OCI-LY7 (cell line): ENCODE measurements around the gene ARHGAP26. TPM values are rescaled to one million over a fixed set of nuclear protein-coding genes. Genes with fewer than 3 reads are reported as not detected.

Experiments
- BruUV-seq: library from RNA; stranded (reverse); fragments of 400-500 nt; replicated peaks from 2 replicates; lab custom pipeline; 2021; lab: Mats Ljungman, UMichigan
- CTCF ChIA-PET: fragments of 300-600 bp; sonication (Branson Sonifier 250); formaldehyde crosslinking; loops from one replicate; lab custom pipeline; 2022; ENCODE audit warnings: antibody characterized with exemption; ENCODE audit not compliant: unreplicated experiment; lab: Charles Lee
- POLR2A ChIA-PET: fragments of 300-600 bp; sonication (Branson Sonifier 250); formaldehyde crosslinking; loops from one replicate; lab custom pipeline; 2022; ENCODE audit warnings: antibody characterized with exemption; lab: Charles Lee
- DNase-seq: peaks from one replicate; pipeline ENCODE4 v3.0.0-alpha.2; 2015; ENCODE audit warnings: low spot score
- H2AFZ ChIP-seq: fragments of 200-600 bp; sonication (generic), shearing (Covaris generic); 2 replicates; pipeline ENCODE4 v1.6.1; 2014; ENCODE audit warnings: mild to moderate bottlenecking, antibody characterized with exemption, low read length, moderate library complexity
- H3K27ac ChIP-seq: fragments of 200-600 bp; sonication (generic); 2 replicates; pipeline ENCODE4 v1.5.1; 2014; ENCODE audit warnings: mixed run types, low read depth, mild to moderate bottlenecking, moderate library complexity, low read length, inconsistent platforms; ENCODE audit not compliant: poor library complexity, severe bottlenecking
- H3K36me3 ChIP-seq: fragments of 200-600 bp; sonication (generic); 2 replicates; pipeline ENCODE4 v1.6.1; 2014; ENCODE audit warnings: mild to moderate bottlenecking, antibody characterized with exemption, low read length, moderate library complexity, mixed read lengths; ENCODE audit not compliant: insufficient read depth
- H3K4me1 ChIP-seq: fragments of 200-600 bp; sonication (generic); 2 replicates; pipeline ENCODE4 v1.5.1; 2014; ENCODE audit warnings: mild to moderate bottlenecking, low read length; ENCODE audit not compliant: insufficient read depth, poor library complexity, severe bottlenecking
- H3K4me2 ChIP-seq: fragments of 200-600 bp; sonication (generic); 2 replicates; pipeline ENCODE4 v1.6.1; 2014; ENCODE audit warnings: mild to moderate bottlenecking, low read length
- H3K4me3 ChIP-seq: fragments of 200-600 bp; sonication (generic); 2 replicates; pipeline ENCODE4 v1.5.1; 2014; ENCODE audit warnings: mild to moderate bottlenecking, low read depth, low read length; ENCODE audit not compliant: poor library complexity, severe bottlenecking
- H3K79me2 ChIP-seq: fragments of 200-600 bp; sonication (generic); 2 replicates; pipeline ENCODE4 v1.6.1; 2016; ENCODE audit warnings: low read depth, mild to moderate bottlenecking, low read length, moderate library complexity, mixed read lengths; ENCODE audit not compliant: insufficient read depth
- H3K9me2 ChIP-seq: fragments of 200-600 bp; sonication (generic); 2 replicates; pipeline ENCODE4 v1.6.1; 2016; ENCODE audit warnings: mild to moderate bottlenecking, low read length, mixed read lengths; ENCODE audit not compliant: insufficient read depth
- H3K9me3 ChIP-seq: fragments of 200-600 bp; sonication (generic); 2 replicates; pipeline ENCODE4 v1.6.1; 2014; ENCODE audit warnings: mild to moderate bottlenecking, mixed run types, low read length, mixed read lengths
- H4K20me1 ChIP-seq: fragments of 200-600 bp; sonication (generic); 2 replicates; pipeline ENCODE4 v1.6.1; 2014; ENCODE audit warnings: mild to moderate bottlenecking, antibody characterized with exemption, low read length, moderate library complexity, mixed read lengths; ENCODE audit not compliant: insufficient read depth
- CTCF ChIP-seq: fragments of 200-600 bp; sonication (generic); conservative IDR thresholded peaks from 2 replicates; pipeline ENCODE4 v1.5.1; 2014; ENCODE audit warnings: mild to moderate bottlenecking, antibody characterized with exemption, low read length, moderate library complexity, mixed read lengths
- EZH2phosphoT487 ChIP-seq: fragments of 200-600 bp; sonication (generic); IDR thresholded peaks from 2 replicates; pipeline ENCODE4 v1.6.1; 2018; ENCODE audit warnings: low read depth, borderline replicate concordance, mild to moderate bottlenecking, mixed run types, antibody characterized with exemption, low read length, moderate library complexity, mixed read lengths
- intact Hi-C: fragments of 100-400 bp; cut with micrococcal nuclease; formaldehyde crosslinking; loops from one replicate; pipeline ENCODE4 v1.10.0; 2022; ENCODE audit not compliant: unreplicated experiment
- total RNA-seq, 2 experiments: library from RNA; depleted of rRNA in 1 of 2; stranded (reverse); fragments of >200 nt in 1 of 2; shearing (Covaris generic) in 1 of 2; gene quantifications; 2 replicates each; pipeline ENCODE4 v1.2.3, GENCODE V29; 2014 to 2022

Gene ARHGAP26
- total RNA-seq, 2 experiments from 2014 or later, result 7.0 to 19.1 TPM

GRCh38 chr5:142870532-142871362 is 100.6 kb downstream of the ARHGAP26 start:
- no peaks in the 10 kb centered on the region for H3K36me3 ChIP-seq
- no peak overlapping the region for H3K4me2 ChIP-seq
- H4K20me1 ChIP-seq, result peaks cover 3% of the 10 kb centered on the region; the same call in 1 of the 2 replicates
- TF ChIP-seq CTCF (no peak), EZH2phosphoT487 (no peak)
- H3K9me3 ChIP-seq, result no peaks in the 10 kb centered on the region
- CTCF ChIA-PET, result interaction anchor here (0.6 kb wide), 1 partner anchor 685 kb away, joined by 5 read pairs; no protein-coding TSS in a partner anchor
- no peaks in the 10 kb centered on the region for H3K9me2 ChIP-seq
- BruUV-seq, result no TSS peak
- no peak overlapping the region for H2AFZ ChIP-seq
- DNase-seq, result no peak
- POLR2A ChIA-PET, result interaction anchor here (1.0 kb wide), 1 partner anchor 9 kb away, joined by 4 read pairs; no protein-coding TSS in a partner anchor
- H3K79me2 ChIP-seq, result no peaks in the 10 kb centered on the region
- H3K27ac ChIP-seq, result no peak overlapping the region
- H3K4me1 ChIP-seq, result no peaks in the 10 kb centered on the region
- no peak overlapping the region for H3K4me3 ChIP-seq
- intact Hi-C loops, result no loop called here

- no peak for DNase-seq
- intact Hi-C loops, result no loop called here
- H3K4me2 ChIP-seq, result no peak overlapping the region
- no peaks in the 10 kb centered on the region for H3K9me2 ChIP-seq
- no peak overlapping the region for H3K4me3 ChIP-seq
- H3K36me3 ChIP-seq, result no peaks in the 10 kb centered on the region
- no TSS peak for BruUV-seq
- TF ChIP-seq EZH2phosphoT487 (no peak), CTCF (no peak)
- H3K4me1 ChIP-seq, result no peaks in the 10 kb centered on the region
- no peaks in the 10 kb centered on the region for H3K79me2 ChIP-seq
- ChIA-PET POLR2A (interaction anchor here (1.0 kb wide), 1 partner anchor 8 kb away, joined by 4 read pairs; no protein-coding TSS in a partner anchor), CTCF (no interaction called here)
- H2AFZ ChIP-seq, result no peak overlapping the region
- no peaks in the 10 kb centered on the region for H3K9me3 ChIP-seq
- no peak overlapping the region for H3K27ac ChIP-seq
- H4K20me1 ChIP-seq, result peaks cover 3% of the 10 kb centered on the region; the same call in 1 of the 2 replicates
Measured at GRCh38 chr5:142871363-142872193, 101.4 kb downstream of the ARHGAP26 start.
